ENCODE data around the gene CPA4.
A peak's percentile ranks its signal among the peaks of the same experiment; 100 is the strongest.

Gene CPA4

DNA sequence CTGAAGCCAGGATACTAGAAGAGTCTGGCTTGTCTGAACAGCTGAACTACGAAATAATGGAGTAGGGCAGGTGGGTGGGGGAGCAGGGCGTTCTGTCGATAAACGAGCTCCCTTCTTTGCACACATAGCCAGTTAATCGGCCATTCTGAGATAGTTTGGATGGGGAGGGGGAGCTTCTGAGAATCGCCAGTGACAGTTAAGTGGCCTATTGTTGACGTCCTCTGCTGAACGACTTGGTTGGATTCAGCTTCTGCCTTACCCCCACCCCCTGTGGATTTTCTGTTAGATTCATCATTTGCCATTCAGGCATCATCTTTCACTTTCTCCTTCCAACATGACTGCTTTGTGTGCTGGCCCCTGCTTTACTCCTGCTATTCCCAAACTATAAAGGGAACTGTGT lies 52.2 kb downstream of the CPA4 start:
- DNase-seq (ENCODE audit: low read depth): no peak

DNA sequence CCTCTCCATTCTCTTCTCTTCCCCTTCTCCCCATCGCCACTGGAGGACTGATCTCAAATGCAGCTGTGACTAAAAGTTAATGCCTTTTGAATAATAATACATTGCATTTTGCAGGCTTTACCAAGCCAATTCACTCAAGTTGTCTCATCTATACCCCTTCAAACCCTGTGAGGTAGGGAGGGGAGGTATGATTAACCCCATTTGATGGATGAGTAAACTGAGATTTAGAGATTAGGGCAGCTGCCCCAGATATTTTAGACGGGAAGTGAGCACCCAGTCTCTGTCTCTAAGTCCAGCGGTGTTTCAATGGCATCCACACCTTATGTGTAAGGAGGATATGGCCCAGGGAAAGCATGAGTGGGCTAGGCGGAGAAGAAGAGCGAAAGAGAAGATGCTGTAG lies 52.8 kb downstream of the CPA4 start:
- DNase-seq (ENCODE audit: low read depth): no peak

GRCh38 chr7:130346177-130346905 lies 53.4 kb downstream of the CPA4 start:
- no peak for DNase-seq (ENCODE audit: low read depth)

GRCh38 chr7:130346941-130347340 lies 54.0 kb downstream of the CPA4 start:
- DNase-seq (ENCODE audit: low read depth): no peak

GRCh38 chr7:130349911-130350782 lies 57.2 kb downstream of the CPA4 start:
- DNase-seq (ENCODE audit: low read depth): no peak

DNA sequence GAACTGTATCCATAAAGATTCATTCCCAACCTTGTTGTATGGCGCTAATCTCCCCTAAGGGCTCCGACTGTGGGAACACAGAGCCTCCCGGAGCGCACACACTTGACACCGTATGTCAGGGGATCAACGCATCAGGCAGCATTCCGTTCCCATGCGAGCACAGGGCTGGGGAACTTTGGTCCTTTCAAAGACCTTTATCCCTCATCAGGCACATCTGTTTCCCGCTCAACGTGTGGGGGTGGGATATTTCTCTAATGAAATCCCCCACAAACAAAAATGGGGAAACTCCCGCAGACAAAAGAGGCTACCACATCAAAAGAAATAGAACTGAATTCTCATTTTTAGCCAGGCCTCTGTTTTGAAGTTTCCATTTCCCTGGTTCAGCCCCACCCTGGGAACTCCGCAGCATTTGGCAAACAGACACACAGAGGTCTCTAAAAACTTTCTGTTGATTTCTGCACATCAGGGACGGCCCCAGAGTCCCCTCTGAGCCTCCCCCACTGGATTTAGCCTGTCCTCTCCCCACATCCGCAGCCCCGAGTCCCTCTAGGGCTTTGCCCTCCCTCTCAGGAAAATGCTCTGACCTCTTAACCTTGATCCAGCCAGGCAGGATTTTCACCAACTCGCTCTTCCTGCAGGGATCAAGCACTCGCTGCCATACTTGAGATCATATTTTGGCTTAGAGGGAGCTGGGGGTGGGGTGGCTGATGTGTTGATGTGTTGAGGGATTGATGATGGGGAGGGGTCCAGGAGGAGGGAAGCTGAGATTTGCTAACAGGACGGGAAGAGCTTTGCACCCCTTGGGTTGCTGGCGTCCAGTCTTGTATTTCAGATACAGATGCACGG lies 58.2 kb downstream of the CPA4 start:
- DNase-seq (ENCODE audit: low read depth): no peak

DNA sequence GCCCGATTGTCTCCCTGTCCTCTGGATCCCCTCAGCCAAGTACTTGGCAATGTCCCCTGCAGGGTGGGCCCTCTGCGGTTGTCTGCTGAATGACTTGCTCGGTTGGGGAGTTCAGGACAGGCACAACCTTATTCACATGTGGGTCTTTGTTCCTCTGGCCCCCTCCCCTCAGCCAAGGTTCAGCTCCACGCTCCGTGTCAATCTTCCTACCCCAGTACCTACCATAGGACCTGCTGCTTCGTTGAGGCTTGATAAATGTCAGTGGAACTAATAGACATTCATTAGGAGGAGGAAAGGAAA lies 58.8 kb downstream of the CPA4 start:
- DNase-seq (ENCODE audit: low read depth): no peak

DNA sequence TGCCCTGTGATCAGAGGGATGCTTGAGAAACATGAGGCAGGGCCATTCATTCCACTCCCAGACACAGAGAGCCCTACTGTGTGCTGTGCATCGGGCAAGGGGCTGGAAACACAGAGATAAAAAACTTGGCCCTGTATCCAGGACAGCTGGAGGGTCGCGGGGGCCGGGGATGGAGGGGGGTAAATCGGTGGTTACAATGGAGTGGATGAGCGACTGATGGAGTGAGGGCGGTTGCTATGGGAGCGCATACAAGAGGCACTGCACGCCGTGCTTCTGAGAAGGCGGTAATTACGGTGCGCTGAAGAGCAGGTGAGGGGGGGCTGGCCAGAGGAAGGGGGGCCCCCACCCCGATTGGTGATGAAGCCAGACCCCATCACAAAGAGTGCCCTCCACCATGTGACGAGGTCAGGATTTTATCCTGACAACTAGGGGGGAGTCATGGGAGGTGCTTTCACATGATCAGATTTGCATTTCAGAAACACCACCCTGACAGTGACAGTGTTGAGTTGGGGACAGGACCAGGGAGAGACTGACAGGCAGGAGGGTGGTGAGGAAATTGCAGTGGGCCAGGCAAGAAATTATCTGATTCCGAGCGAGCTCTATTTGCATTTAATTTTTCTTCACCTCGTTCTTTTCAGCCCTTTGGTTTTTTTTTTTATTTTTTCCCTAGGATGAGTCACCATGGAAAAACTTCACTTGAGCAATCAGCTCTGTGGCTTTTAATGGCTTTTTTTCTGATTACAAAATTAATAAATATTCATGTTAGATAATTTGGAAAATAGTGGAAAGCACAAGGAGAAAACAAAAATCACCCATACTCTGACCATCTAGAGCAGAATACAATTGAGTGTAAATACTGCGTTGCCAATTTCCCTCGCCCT lies 59.5 kb downstream of the CPA4 start:
- peak; percentile 54 for DNase-seq (ENCODE audit: low read depth)

GRCh38 chr7:130353196-130353595 lies 60.2 kb downstream of the CPA4 start:
- no peak for DNase-seq (ENCODE audit: low read depth)

DNA sequence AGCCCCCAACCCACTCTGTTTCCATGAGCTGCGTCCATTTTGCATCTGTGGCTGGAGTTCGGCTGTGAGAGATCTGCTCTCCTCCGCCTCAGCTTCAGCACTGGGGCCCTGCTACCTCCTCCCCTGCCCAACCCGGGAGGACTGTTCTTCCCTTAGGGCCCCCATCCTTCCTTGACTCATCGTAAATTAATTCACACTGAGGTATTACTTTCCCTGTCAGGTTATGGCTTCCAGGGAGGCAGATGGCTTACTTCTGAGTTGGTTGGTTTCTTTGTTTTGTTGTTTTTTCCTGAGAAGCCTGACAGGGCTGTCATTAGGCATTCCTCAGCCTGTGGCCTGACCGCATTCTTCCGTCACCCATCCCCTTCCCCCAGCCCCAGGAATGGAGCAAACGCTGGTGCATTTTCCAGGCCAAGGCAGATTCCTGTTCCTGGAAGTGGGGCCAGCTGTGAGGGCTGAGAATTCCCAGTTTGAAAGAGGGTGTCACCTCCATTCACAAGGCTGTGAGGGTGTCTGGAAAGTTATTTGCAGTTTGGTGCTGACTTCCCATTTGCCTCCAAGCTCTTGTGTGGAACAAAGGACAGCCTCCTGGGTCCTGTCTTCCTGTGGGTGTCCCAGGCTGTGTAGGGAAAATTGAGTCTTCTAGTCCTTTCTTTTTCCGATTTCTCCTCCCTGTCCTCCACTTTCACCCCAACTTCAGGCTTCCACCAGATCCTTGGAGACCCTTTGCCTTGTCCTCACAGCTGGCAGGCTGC lies 63.3 kb downstream of the CPA4 start:
- peak; percentile 72 for DNase-seq (ENCODE audit: low read depth)

- peak; percentile 36 for DNase-seq (ENCODE audit: low read depth)
Observed at GRCh38 chr7:130356876-130357611, 64.1 kb downstream of the CPA4 start.

DNA sequence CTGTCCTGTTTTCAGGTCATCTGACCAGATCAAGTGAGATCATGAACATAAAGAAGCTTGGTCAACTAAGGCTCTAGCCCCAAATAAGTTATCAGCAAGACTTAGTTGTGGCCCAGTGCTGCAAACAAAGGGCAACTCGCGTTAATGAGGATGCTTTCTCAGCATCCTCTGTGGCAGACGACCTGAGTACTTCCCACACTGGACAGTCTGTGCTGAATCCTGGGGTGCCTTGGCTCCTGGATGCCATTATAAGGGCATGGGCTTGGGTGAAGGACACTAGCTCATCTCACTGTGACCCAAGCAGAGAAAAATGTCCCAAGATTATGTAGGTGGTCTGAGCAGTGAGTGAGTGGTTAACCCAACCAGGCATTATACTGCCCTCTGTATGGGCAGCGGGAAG lies 65.5 kb downstream of the CPA4 start:
- no peak for DNase-seq (ENCODE audit: low read depth)

DNA sequence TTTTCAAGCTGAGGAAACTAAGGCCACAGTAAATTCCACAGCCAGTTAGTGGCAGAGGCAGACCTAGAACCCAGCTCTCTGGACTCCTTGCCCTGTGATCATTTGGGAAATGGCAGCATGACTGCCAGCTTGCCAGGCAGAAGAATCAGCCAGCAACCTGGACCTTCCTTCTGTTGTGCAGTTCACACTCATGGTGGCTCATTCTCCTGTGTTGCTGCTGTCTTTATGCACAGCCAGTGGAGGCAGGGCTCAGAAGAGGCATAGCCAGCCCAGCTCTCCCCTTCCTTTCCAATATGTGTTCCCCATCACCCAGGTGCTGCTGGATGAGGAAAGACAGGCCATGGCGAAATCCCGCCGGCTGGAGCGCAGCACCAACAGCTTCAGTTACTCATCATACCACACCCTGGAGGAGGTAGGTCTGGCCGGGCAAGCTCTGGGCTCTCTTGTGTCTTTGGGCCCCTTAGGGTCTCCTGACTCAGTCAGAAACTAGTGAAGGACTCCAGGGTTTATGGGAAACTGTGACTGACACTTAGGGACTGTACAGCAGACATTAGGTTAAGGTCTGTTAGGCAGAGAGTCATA lies 66.4 kb downstream of the CPA4 start:
- no peak for DNase-seq (ENCODE audit: low read depth)

- DNase-seq (ENCODE audit: low read depth): no peak
Observed at GRCh38 chr7:130360518-130360917, 67.6 kb downstream of the CPA4 start.

GRCh38 chr7:130361681-130362080 lies 68.7 kb downstream of the CPA4 start:
- DNase-seq (ENCODE audit: low read depth): no peak

DNA sequence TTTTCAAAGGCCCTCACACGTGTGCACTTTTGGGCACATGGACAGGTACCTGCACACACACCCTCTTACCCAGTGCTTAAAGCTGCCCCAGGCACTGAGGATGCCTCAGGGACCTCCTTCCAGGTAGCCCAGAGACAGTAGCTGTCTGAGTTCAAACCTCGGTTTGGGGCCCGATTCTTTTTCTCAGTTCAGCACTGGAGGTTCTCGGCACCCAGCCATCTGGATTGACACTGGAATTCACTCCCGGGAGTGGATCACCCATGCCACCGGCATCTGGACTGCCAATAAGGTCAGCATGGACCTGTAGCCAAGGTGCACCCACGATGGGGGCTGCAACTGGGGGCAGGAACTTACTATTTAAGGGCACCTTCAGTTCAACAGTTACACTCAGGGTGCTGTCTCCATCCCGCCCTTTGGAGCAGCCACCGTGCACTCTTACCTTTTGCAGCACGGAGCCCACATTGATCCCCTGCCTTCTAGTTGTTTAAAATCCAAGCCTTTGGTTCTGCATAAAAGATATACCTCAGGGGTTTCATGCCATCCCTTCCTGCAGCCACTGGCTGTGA lies 69.4 kb downstream of the CPA4 start:
- DNase-seq (ENCODE audit: low read depth): no peak

- DNase-seq (ENCODE audit: low read depth): peak; percentile 85
Observed at GRCh38 chr7:130363026-130363847, 70.3 kb downstream of the CPA4 start.

GRCh38 chr7:130364451-130364850 lies 71.5 kb downstream of the CPA4 start:
- no peak for DNase-seq (ENCODE audit: low read depth)

DNA sequence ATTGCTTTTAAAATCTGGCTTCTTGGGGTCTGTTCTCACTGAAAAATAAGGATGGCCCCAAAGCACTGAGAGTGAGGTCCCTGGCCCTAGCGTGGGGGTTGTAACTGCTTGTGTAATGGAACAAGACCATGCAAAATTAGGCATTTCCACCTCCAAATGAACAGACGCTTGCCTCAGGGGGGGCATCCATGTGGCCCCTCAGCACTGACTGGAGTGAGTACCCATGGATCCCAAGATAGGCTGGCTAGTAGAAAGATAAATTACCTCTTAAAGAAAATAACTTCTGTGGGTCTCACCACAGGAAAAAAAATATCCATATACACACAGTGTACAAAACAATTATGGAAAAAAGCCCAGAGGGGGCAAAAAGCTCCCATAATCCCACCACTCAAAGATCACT lies 72.1 kb downstream of the CPA4 start:
- DNase-seq (ENCODE audit: low read depth): no peak

All from stromal cell of bone marrow (primary cell).